Tibial nerve (tissue), 4 donors: ENCODE results near the gene SKP1. TPM values are rescaled to one million over a fixed set of nuclear protein-coding genes. Genes with fewer than 3 reads are reported as not detected.

Source experiments
- DNase-seq, 2 donors: peaks; one replicate each; pipeline ENCODE4 v3.0.0-alpha.2; 2019; ENCODE audit warnings: low spot score in 2 of 2
- H3K27ac ChIP-seq, 4 donors: fragments of 200-600 bp; sonication (generic) in 3 of 4; one replicate each; pipeline ENCODE4 v1.5.1; 2017 to 2019; ENCODE audit warnings: mild to moderate bottlenecking in 1 of 4
- H3K27me3 ChIP-seq, 2 donors: fragments of 200-600 bp; sonication (generic) in 1 of 2; one replicate each; pipeline versions ENCODE4 v1.5.1 to v1.6.0; 2017 to 2019
- H3K36me3 ChIP-seq, 3 donors: fragments of 200-600 bp; sonication (generic); one replicate each; pipeline ENCODE4 v1.5.1; 2018 to 2019
- H3K4me1 ChIP-seq, 4 donors: fragments of 200-600 bp; sonication (generic) in 3 of 4; one replicate each; pipeline ENCODE4 v1.5.1; 2017 to 2019
- H3K4me3 ChIP-seq, 4 donors: fragments of 200-600 bp; sonication (generic) in 3 of 4; one replicate each; pipeline ENCODE4 v1.5.1; 2017 to 2019; ENCODE audit warnings: mild to moderate bottlenecking in 1 of 4, moderate library complexity in 1 of 4
- H3K9me3 ChIP-seq, 4 donors: fragments of 200-600 bp; sonication (generic) in 3 of 4; one replicate each; pipeline ENCODE4 v1.5.1; 2017 to 2019
- EP300 ChIP-seq, 2 donors: sonication (generic); formaldehyde crosslinking; IDR thresholded peaks; one replicate each; pipeline ENCODE4 v1.6.1; 2017; ENCODE audit warnings: antibody characterized with exemption in 2 of 2, mild to moderate bottlenecking in 1 of 2
- POLR2A ChIP-seq, 2 donors: fragments of 450-650 bp; IDR thresholded peaks; one replicate each; pipeline ENCODE4 v1.6.1; 2017; ENCODE audit warnings: antibody characterized with exemption in 2 of 2, mild to moderate bottlenecking in 2 of 2, moderate library complexity in 2 of 2
- WGBS, 2 donors: methylation state at CpG; one replicate each; pipeline ENCODE4 v1.1.5; 2018; 5-methylcytosine and 5-hydroxymethylcytosine counted together
- total RNA-seq, 4 donors: library from RNA; depleted of rRNA; stranded (reverse); fragments of >200 nt; gene quantifications; one replicate each; pipeline ENCODE4 v1.1.0, GENCODE V29; 2016
- TF ChIP-seq, protein P1 (sequence below), 5 experiments: fragments of 200-600 bp in 3 of 5; fragments of 450-650 bp in 2 of 5; sonication (generic) in 3 of 5; IDR thresholded peaks; one replicate each; pipeline ENCODE4 v1.5.1; 2016 to 2019; ENCODE audit warnings: antibody characterized with exemption in 5 of 5, mild to moderate bottlenecking in 3 of 5, moderate library complexity in 2 of 5

SKP1 gene
- total RNA-seq, 4 donors from 2014 or later = 173 to 311 (median 209) TPM

DNA sequence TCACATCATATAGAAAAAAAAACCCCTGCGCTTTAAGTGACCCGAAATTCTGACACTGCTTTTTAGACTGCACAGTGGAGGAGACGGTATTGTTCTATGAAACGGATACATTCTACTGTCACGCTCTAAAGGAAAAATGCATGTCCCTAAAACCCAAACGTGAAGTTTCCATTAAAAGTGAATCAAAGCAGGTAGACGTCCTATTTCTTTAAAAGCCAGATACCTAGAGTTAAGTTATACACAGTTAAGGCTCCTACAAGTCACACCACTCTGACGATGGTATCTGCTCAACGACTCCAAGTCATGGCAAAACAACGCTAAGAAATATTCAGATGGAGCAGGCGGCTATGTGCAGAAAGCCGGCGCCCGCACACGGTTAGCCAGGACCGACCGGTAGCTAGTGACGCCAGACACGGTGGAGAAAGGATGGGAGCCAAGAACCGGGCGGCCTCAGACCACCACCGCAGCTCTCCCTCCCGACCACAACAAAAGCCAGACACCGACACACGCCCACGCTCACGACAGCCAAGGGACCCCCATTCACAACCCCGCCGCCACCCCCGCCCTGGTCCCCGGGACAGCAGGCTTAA lies 734 bp downstream of the SKP1 start:
- peak in 1 of 2 donors; percentile 8 for DNase-seq
- Histone ChIP-seq H3K36me3 (peaks cover 0 to 25% (median 0%) of the 10 kb centered on the region in 3 donors), H3K4me1 (peaks cover 0 to 58% (median 24%) of the 10 kb centered on the region in 4 donors), H3K27me3 (no peaks in the 10 kb centered on the region), H3K9me3 (no peaks in the 10 kb centered on the region), H3K4me3 (peak overlapping the region; percentile 78 to 93 (median 86)), H3K27ac (peak overlapping the region; percentile 97 to 100 (median 100))
- TF ChIP-seq POLR2A (IDR thresholded peaks at IDR 0.05) = no peak
- TF ChIP-seq EP300 (IDR thresholded peaks at IDR 0.05) = no peak
- TF ChIP-seq, protein P1, sequence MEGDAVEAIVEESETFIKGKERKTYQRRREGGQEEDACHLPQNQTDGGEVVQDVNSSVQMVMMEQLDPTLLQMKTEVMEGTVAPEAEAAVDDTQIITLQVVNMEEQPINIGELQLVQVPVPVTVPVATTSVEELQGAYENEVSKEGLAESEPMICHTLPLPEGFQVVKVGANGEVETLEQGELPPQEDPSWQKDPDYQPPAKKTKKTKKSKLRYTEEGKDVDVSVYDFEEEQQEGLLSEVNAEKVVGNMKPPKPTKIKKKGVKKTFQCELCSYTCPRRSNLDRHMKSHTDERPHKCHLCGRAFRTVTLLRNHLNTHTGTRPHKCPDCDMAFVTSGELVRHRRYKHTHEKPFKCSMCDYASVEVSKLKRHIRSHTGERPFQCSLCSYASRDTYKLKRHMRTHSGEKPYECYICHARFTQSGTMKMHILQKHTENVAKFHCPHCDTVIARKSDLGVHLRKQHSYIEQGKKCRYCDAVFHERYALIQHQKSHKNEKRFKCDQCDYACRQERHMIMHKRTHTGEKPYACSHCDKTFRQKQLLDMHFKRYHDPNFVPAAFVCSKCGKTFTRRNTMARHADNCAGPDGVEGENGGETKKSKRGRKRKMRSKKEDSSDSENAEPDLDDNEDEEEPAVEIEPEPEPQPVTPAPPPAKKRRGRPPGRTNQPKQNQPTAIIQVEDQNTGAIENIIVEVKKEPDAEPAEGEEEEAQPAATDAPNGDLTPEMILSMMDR (IDR thresholded peaks at IDR 0.05) = no peak
- 0 to 2% methylated on average over 27 to 30 of the region's 31 CpGs for WGBS, 2 donors

DNA sequence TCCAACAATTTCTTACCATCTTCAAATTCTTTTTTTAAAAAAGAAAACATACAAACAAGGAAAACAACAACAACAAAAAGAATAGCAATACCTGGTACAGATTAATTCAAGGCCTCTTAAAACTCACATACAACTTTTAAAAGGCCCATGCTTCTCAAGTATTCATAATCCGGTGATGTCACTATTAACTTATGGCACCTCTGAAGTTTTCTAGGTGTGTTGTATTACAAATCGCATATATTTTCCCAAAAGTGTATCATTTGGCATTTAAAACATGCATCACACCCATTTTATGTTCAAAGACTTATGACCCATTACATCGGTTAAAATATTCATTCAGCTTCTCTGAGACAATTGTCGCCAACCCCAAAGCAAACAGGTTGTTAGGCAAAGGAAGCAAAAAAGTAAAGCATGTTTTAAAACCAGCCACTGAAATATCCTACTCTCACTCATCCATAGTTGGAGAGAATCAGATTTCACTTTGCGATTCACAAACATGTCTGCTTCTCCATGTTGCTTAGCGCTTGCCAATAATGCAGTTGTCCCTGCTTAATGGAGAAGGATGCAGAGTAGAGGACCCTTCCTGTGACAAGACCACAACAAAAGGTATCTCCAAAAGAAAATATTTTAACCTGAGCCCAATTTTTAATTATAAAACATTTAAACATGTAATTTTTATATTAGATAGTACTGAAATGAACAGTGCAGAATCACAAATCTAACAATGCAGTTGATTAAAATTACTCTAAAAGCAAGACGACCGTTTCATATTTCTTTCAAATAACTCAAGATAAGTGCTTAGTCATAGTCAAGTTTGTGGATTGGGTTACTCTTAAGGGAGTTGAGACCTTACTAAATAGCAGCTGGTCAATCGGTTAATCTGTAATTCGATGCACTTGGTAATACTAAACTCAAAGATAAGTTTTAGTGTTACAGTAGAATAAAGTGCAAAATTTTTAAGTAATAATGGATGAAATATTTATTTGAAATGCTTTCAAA lies 1.6 kb downstream of the SKP1 start:
- H3K9me3 ChIP-seq = no peaks in the 10 kb centered on the region
- no peaks in the 10 kb centered on the region for H3K27me3 ChIP-seq
- H3K4me3 ChIP-seq = peak overlapping the region; percentile 78 to 93 (median 86)
- H3K4me1 ChIP-seq = peaks cover 0 to 67% (median 24%) of the 10 kb centered on the region in 4 donors
- 17 to 21% methylated on average over 10 of the region's 10 CpGs for WGBS, 2 donors
- H3K36me3 ChIP-seq = peaks cover 0 to 34% (median 0%) of the 10 kb centered on the region in 3 donors
- DNase-seq = no peak
- peak overlapping the region; percentile 97 to 100 (median 100) for H3K27ac ChIP-seq
- TF ChIP-seq, protein P1 (IDR thresholded peaks at IDR 0.05) = peak in 1 of 5 experiments; percentile 6
- TF ChIP-seq EP300 (IDR thresholded peaks at IDR 0.05) (no peak), POLR2A (IDR thresholded peaks at IDR 0.05) (no peak)

DNA sequence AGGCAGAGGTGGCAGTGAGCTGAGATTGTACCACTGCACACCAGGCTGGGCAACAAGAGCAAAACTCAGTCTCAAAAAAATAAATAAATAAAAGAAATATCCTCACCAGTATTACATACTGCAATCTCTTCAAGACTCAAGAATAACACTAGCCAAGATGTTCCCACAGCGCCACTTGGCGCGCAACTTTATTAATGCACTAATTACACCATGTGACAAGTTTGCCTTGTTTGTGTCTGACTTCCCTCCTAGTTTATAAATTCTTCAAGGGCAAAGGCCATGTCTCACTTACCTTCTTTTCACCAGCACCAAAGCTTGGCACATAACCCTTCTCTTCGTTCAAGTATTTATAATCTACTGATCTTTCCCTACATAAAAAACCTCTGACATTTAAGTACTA lies 4.8 kb downstream of the SKP1 start:
- no peak for DNase-seq
- WGBS, 2 donors = 88 to 91% methylated on average over 4 of the region's 4 CpGs
- Histone ChIP-seq H3K4me1 (peaks cover 0 to 64% (median 15%) of the 10 kb centered on the region in 4 donors), H3K4me3 (no peak overlapping the region), H3K9me3 (no peaks in the 10 kb centered on the region), H3K36me3 (peaks cover 0 to 66% (median 5%) of the 10 kb centered on the region in 3 donors), H3K27ac (no peak overlapping the region), H3K27me3 (no peaks in the 10 kb centered on the region)
- TF ChIP-seq POLR2A (IDR thresholded peaks at IDR 0.05) (no peak), EP300 (IDR thresholded peaks at IDR 0.05) (no peak)
- TF ChIP-seq, protein P1 (IDR thresholded peaks at IDR 0.05) = no peak

DNA sequence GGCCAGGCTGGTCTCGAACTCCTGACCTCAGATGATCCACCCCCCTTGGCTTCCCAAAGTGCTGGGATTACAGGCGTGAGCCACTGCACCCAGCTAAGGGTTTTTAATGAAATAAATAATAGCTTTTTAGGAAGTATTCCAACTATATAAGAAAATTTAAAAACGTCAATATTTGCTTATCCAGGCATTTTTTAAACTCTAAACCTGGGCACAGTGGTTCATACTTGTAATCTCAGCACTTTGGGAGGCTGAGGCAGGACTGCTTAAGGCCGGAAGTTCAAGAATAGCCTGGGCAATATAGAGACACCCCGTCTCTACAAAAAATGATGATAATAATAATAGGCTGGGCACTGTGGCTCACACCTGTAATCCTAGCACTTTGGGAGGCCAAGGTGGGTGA lies 14.2 kb downstream of the SKP1 start:
- Histone ChIP-seq H3K27me3 (no peaks in the 10 kb centered on the region), H3K27ac (no peak overlapping the region), H3K36me3 (peaks cover 7 to 100% (median 16%) of the 10 kb centered on the region in 3 donors), H3K9me3 (no peaks in the 10 kb centered on the region), H3K4me3 (no peak overlapping the region), H3K4me1 (peaks cover 0 to 24% (median 2%) of the 10 kb centered on the region in 4 donors)
- 95 to 97% methylated on average over 5 of the region's 5 CpGs for WGBS, 2 donors
- DNase-seq = no peak
- TF ChIP-seq EP300 (IDR thresholded peaks at IDR 0.05) (no peak), POLR2A (IDR thresholded peaks at IDR 0.05) (no peak)
- TF ChIP-seq, protein P1 (IDR thresholded peaks at IDR 0.05) = no peak
